Endothelial cell of umbilical vein (primary cell): Measurements from ENCODE around the gene KRTAP12-3. TPM values are rescaled to one million over a fixed set of nuclear protein-coding genes. Genes with fewer than 3 reads are reported as not detected.

ENCODE experiments used
- BruUV-seq: library from RNA; stranded (reverse); fragments of 400-500 nt; replicated peaks from 2 replicates; lab custom pipeline; 2021; lab: Mats Ljungman, UMichigan
- CTCF ChIA-PET: fragments of 300-600, 350-600 bp; sonication (Branson Sonifier 250); formaldehyde crosslinking; loops from one replicate; lab custom pipeline; 2021; ENCODE audit warnings: antibody characterized with exemption, inconsistent platforms; lab: Charles Lee
- POLR2A ChIA-PET: fragments of 300-600, 350-600 bp; sonication (Branson Sonifier 250); formaldehyde crosslinking; loops from one replicate; lab custom pipeline; 2021; ENCODE audit warnings: antibody characterized with exemption, inconsistent platforms; lab: Charles Lee
- DNase-seq: peaks from one replicate; pipeline ENCODE4 v3.0.0-alpha.2; 2011; ENCODE audit warnings: low read depth, low spot score
- FAIRE-seq: peaks from 2 replicates; lab custom pipeline; 2011; peaks lifted over from hg19 to GRCh38; lab: Jason Lieb, UNC
- H2AFZ ChIP-seq: 2 replicates; pipeline ENCODE4 v1.6.0; 2012; ENCODE audit warnings: low read depth, low read length, control low read depth, inconsistent platforms
- H3K27ac ChIP-seq: 2 replicates; pipeline ENCODE4 v1.5.1; 2011; ENCODE audit warnings: low read depth, mild to moderate bottlenecking, control low read depth, low read length, moderate library complexity; ENCODE audit not compliant: insufficient read depth
- H3K27me3 ChIP-seq, 2 experiments: 2 replicates each; pipeline versions ENCODE4 v1.6.0 to v1.6.1; 2011; ENCODE audit warnings: low read length in 2 of 2, mixed read lengths in 1 of 2; ENCODE audit not compliant: control insufficient read depth in 2 of 2, insufficient read depth in 2 of 2
- H3K36me3 ChIP-seq, 2 experiments: 2 replicates in 1 of 2; 3 replicates in 1 of 2; pipeline ENCODE4 v1.5.1; 2011; ENCODE audit warnings: low read length in 2 of 2, mild to moderate bottlenecking in 1 of 2, moderate library complexity in 1 of 2; ENCODE audit not compliant: control insufficient read depth in 2 of 2, insufficient read depth in 2 of 2; ENCODE audit errors: extremely low read depth in 1 of 2
- H3K4me1 ChIP-seq: 3 replicates; pipeline ENCODE4 v1.5.1; 2011; ENCODE audit warnings: mild to moderate bottlenecking, low read length; ENCODE audit not compliant: control insufficient read depth, insufficient read depth; ENCODE audit errors: extremely low read depth
- H3K4me2 ChIP-seq: 2 replicates; pipeline ENCODE4 v1.6.1; 2011; ENCODE audit warnings: low read length, control low read depth, mixed read lengths; ENCODE audit not compliant: insufficient read depth
- H3K4me3 ChIP-seq, 3 experiments: fragments of 200-600 bp in 1 of 3; sonication (generic), shearing (Covaris generic) in 1 of 3; replicated peaks in 1 of 3; 2 replicates each; pipeline ENCODE4 v1.5.1; 2011 to 2016; ENCODE audit warnings: control low read depth in 3 of 3, low read length in 3 of 3, mild to moderate bottlenecking in 2 of 3, inconsistent platforms in 1 of 3, low read depth in 1 of 3, moderate library complexity in 1 of 3; ENCODE audit not compliant: insufficient read depth in 1 of 3
- H3K79me2 ChIP-seq: 2 replicates; pipeline ENCODE4 v1.6.0; 2012; ENCODE audit warnings: low read length, inconsistent platforms; ENCODE audit not compliant: control insufficient read depth, insufficient read depth
- H3K9ac ChIP-seq: replicated peaks from 2 replicates; pipeline ENCODE3; 2011; ENCODE audit warnings: low read length, control low read depth; ENCODE audit not compliant: insufficient read depth; ENCODE audit errors: extremely low read depth
- H3K9me1 ChIP-seq: replicated peaks from 3 replicates; pipeline ENCODE4 v1.6.0; 2011; ENCODE audit warnings: mild to moderate bottlenecking, low read length; ENCODE audit not compliant: control insufficient read depth, insufficient read depth; ENCODE audit errors: extremely low read depth
- H3K9me3 ChIP-seq: replicated peaks from 2 replicates; pipeline ENCODE4 v1.5.1; 2012; ENCODE audit warnings: low read length, inconsistent platforms; ENCODE audit not compliant: control insufficient read depth, insufficient read depth
- H4K20me1 ChIP-seq: replicated peaks from 2 replicates; pipeline ENCODE3; 2011; ENCODE audit warnings: mild to moderate bottlenecking, low read length; ENCODE audit not compliant: control insufficient read depth, insufficient read depth; ENCODE audit errors: extremely low read depth
- EZH2 ChIP-seq: IDR thresholded peaks from 2 replicates; pipeline ENCODE4 v1.6.1; 2012; ENCODE audit warnings: borderline replicate concordance, low read depth, mild to moderate bottlenecking, moderate library complexity, low read length, inconsistent platforms; ENCODE audit not compliant: severe bottlenecking
- FOS ChIP-seq: IDR thresholded peaks from 2 replicates; pipeline ENCODE4 v1.6.1; 2011; ENCODE audit warnings: mild to moderate bottlenecking, low read length, moderate library complexity, borderline replicate concordance; ENCODE audit not compliant: insufficient read depth
- GATA2 ChIP-seq: IDR thresholded peaks from 2 replicates; pipeline ENCODE4 v1.7.0; 2011; ENCODE audit warnings: low read depth, mild to moderate bottlenecking, moderate library complexity, mixed read lengths, low read length; ENCODE audit not compliant: insufficient read length, insufficient read depth
- JUN ChIP-seq: IDR thresholded peaks from 2 replicates; pipeline ENCODE4 v1.6.1; 2011; ENCODE audit warnings: borderline replicate concordance, low read depth; ENCODE audit not compliant: insufficient read length, insufficient read depth
- MYC ChIP-seq: IDR thresholded peaks from one replicate; pipeline ENCODE4 v1.6.1; 2011; ENCODE audit warnings: mild to moderate bottlenecking, low read depth, low read length
- POLR2A ChIP-seq: IDR thresholded peaks from 2 replicates; pipeline ENCODE4 v1.6.1; 2012; ENCODE audit warnings: low read depth, mild to moderate bottlenecking, control low read depth, low read length
- POLR2AphosphoS5 ChIP-seq: IDR thresholded peaks from 2 replicates; pipeline ENCODE4 v1.6.1; 2012; ENCODE audit warnings: low read depth, mild to moderate bottlenecking, control low read depth, low read length, moderate library complexity; ENCODE audit not compliant: insufficient read depth
- dilution Hi-C: fragments of 300-500 bp; cut with MboI; formaldehyde crosslinking; loops from one replicate; pipeline ENCODE4 v1.15.0; 2019; ENCODE audit warnings: low sequenced_read_pairs; ENCODE audit not compliant: extremely low pct_ligation_motif_present
- intact Hi-C: fragments of 100-400 bp; cut with micrococcal nuclease; formaldehyde crosslinking; loops from one replicate; pipeline ENCODE4 v1.10.0; 2022
- polyA plus RNA-seq, 4 experiments: library from polyadenylated mRNA; depleted of rRNA in 3 of 4; stranded (reverse) in 3 of 4; unstranded in 1 of 4; fragments of >200 nt; gene quantifications; 2 replicates each; pipeline versions ENCODE4 v1.2.1 to v1.2.3, GENCODE V29; 2011 to 2012; ENCODE audit warnings: missing spikeins in 1 of 4
- total RNA-seq: library from RNA; stranded (reverse); gene quantifications from 2 replicates; pipeline ENCODE4 v1.2.3, GENCODE V29; 2021
- TF ChIP-seq, protein P1 (sequence below): IDR thresholded peaks from 2 replicates; pipeline ENCODE4 v1.6.1; 2011; ENCODE audit not compliant: insufficient read depth, insufficient read length
- TF ChIP-seq, protein P2 (sequence below), 2 donors: IDR thresholded peaks; 1 replicate in 1 of 2; 2 replicates in 1 of 2; pipeline ENCODE4 v1.5.1; 2011; ENCODE audit warnings: low read length in 2 of 2, mild to moderate bottlenecking in 2 of 2, moderate library complexity in 2 of 2, control low read depth in 1 of 2, inconsistent platforms in 1 of 2, low read depth in 1 of 2; ENCODE audit not compliant: insufficient read depth in 1 of 2; ENCODE audit errors: extremely low read depth in 1 of 2

KRTAP12-3 gene
- total and polyA plus RNA-seq, 2 donors (not counting 3 experiments of a cell fraction or from before 2014, with no cell fraction given), result not detected

DNA sequence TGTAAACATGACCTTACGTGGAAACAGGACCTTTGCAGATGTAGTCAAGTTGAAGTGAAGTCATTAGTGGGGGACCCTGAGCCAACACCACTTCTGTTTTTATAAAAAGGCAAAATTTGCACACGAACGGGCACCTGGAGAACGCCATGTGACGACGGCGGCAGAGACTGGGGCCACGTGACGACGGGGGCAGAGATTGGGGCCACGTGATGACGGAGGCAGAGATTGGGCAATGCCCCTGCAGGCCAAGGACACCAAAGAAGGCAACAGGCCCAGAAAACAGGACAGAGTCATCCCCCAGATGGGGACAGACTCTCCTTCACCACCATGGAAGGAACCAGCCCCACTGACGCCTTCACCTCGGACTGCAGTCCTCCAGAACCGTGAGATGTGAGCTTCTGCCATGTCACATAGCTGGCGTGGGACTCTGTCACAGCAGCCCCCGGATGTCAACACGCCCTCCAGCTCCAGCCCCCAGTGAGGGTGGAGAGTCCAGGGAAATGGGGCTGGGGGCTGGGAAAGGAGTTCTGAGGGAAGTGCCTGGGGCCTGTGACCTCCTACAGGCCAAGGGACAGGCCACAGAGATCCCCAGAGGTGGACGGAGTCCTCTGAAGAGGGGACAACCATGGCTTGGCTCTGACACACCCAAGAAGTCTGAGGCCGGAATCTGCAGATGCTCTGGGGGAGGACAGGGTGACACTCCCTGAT lies 7.3 kb upstream of the KRTAP12-3 start:
- DNase-seq (no peak), FAIRE-seq (no peak)
- Histone ChIP-seq H3K4me3 (no peak overlapping the region), H3K9me3 (no peaks in the 10 kb centered on the region), H3K9ac (no peak overlapping the region), H2AFZ (no peak overlapping the region), H3K4me2 (no peak overlapping the region), H3K9me1 (no peaks in the 10 kb centered on the region), H3K79me2 (no peaks in the 10 kb centered on the region), H4K20me1 (no peaks in the 10 kb centered on the region), H3K27ac (no peak overlapping the region), H3K27me3 (no peaks in the 10 kb centered on the region), H3K4me1 (no peaks in the 10 kb centered on the region), H3K36me3 (no peaks in the 10 kb centered on the region)
- dilution Hi-C loops (no loop called here), intact Hi-C loops (no loop called here)
- TF ChIP-seq FOS (no peak), POLR2AphosphoS5 (no peak), EZH2 (no peak), MYC (no peak), GATA2 (no peak), JUN (no peak), POLR2A (no peak)
- TF ChIP-seq, protein P1, sequence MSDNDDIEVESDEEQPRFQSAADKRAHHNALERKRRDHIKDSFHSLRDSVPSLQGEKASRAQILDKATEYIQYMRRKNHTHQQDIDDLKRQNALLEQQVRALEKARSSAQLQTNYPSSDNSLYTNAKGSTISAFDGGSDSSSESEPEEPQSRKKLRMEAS, result no peak
- TF ChIP-seq, protein P2, sequence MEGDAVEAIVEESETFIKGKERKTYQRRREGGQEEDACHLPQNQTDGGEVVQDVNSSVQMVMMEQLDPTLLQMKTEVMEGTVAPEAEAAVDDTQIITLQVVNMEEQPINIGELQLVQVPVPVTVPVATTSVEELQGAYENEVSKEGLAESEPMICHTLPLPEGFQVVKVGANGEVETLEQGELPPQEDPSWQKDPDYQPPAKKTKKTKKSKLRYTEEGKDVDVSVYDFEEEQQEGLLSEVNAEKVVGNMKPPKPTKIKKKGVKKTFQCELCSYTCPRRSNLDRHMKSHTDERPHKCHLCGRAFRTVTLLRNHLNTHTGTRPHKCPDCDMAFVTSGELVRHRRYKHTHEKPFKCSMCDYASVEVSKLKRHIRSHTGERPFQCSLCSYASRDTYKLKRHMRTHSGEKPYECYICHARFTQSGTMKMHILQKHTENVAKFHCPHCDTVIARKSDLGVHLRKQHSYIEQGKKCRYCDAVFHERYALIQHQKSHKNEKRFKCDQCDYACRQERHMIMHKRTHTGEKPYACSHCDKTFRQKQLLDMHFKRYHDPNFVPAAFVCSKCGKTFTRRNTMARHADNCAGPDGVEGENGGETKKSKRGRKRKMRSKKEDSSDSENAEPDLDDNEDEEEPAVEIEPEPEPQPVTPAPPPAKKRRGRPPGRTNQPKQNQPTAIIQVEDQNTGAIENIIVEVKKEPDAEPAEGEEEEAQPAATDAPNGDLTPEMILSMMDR (IDR thresholded peaks at IDR 0.05; ENCODE audit: extremely low read depth in 1 of 2, insufficient read depth in 1 of 2, low read depth in 1 of 2, low read length in 2 of 2), result no peak
- ChIA-PET POLR2A (no interaction called here), CTCF (no interaction called here)
- BruUV-seq, result no TSS peak
